T follicular helper cell (primary cell): Measurements from ENCODE around the gene FAM13A.
A peak's percentile ranks its signal among the peaks of the same experiment; 100 is the strongest.

ENCODE experiments used
- DNase-seq: peaks from one replicate; pipeline ENCODE4 v3.0.0-alpha.2; 2020; ENCODE audit warnings: low read depth

FAM13A gene

GRCh38 chr4:88843067-88843685 lies 213.8 kb downstream of the FAM13A start:
- DNase-seq = no peak

DNA sequence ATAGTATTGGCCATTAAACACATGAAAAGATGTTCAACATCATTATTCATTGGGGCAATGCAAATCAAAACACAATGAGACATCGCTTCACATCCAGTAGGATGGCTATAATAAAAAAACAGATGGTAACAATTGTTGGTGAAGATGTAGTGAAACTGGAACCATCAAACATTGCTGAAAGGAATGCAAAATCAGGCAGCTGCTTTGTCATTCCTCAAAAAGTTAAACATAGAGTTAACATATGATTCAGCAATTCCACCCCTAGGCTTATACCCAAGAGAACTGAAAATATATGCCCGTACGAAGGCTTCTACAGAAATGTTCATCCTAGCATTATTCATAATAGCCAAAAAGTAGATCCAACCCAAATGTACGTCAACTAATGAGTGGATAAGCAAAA lies 215.3 kb downstream of the FAM13A start:
- DNase-seq = no peak

DNA sequence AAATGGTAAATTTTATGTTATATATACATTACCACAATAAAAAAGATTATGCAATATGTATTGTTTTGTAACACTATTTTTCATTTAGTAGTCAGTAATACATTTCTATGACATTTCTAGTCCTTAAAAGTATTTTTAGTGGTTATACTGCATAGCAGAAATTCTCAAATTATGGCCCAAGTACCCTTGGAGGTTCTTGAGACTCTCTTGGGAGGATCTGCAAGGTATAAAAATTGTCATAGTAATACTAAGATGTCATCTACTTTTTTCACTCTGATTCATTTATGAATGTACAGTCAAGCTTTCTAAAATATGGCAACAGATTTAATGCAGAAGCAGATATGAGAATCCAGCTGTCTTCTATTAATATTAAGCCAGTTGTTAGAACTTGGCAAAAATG lies 220.8 kb downstream of the FAM13A start:
- no peak for DNase-seq

- no peak for DNase-seq
These were observed 226.0 kb downstream of the FAM13A start for GRCh38 chr4:88831031-88831430.

DNA sequence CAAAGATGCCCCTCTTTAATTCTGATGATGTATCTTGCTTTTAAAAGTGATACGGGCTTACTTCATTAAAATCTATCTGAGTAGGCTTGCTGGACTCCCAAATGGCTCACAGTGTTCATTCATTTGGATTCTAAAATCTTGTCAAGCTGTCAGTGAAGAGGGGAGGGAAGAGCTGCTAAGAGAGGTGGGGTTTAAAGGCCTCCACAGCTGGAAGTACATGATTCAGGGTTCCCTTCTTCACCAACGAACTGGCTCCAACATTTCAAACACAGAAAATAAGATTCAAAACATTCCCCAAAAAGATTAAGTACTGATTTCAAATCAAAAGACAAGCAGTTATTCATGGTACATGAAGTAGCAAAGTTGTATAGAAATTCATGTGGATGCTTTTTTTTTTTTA lies 226.4 kb downstream of the FAM13A start:
- DNase-seq = no peak

GRCh38 chr4:88828842-88829571 lies 228.0 kb downstream of the FAM13A start:
- DNase-seq = no peak

DNA sequence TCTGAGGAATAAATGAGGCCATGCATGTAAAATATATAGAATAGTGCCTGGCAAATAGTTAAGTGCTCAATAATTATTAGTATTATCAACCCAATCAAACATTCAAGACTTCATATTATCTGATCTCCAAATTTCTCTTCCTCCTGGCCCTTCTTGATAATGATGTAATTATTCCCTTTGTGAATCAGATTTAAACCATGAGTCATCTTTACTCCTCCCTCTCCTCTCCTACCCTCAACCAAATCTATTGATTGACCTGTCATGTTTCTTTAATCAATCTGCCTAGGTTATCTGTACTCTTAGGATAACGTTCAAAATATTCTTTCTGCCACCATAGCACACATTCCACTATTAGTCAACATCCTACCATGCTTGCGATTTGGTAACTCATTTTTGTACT lies 229.5 kb downstream of the FAM13A start:
- DNase-seq = no peak

- DNase-seq = no peak
These were observed 230.2 kb downstream of the FAM13A start for GRCh38 chr4:88826771-88827170.

DNA sequence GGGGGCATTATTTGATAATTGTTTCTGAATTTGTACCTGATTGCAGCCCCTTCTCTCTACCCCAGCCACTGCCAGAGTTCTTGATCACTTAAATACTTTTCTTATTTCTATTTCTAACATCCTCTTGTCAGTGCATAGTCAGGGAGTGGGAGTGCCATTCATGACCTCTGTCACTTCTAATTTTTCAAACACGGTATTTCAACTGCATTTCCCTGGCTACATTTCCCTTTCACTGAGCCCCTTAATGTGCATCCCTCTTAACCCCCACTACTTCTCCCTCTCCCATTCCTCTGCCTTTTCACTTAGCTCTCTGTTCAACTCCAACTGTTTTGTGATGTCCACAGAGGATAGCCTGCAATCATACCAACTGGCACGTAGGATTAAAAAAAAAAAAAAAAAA lies 231.1 kb downstream of the FAM13A start:
- DNase-seq = no peak

DNA sequence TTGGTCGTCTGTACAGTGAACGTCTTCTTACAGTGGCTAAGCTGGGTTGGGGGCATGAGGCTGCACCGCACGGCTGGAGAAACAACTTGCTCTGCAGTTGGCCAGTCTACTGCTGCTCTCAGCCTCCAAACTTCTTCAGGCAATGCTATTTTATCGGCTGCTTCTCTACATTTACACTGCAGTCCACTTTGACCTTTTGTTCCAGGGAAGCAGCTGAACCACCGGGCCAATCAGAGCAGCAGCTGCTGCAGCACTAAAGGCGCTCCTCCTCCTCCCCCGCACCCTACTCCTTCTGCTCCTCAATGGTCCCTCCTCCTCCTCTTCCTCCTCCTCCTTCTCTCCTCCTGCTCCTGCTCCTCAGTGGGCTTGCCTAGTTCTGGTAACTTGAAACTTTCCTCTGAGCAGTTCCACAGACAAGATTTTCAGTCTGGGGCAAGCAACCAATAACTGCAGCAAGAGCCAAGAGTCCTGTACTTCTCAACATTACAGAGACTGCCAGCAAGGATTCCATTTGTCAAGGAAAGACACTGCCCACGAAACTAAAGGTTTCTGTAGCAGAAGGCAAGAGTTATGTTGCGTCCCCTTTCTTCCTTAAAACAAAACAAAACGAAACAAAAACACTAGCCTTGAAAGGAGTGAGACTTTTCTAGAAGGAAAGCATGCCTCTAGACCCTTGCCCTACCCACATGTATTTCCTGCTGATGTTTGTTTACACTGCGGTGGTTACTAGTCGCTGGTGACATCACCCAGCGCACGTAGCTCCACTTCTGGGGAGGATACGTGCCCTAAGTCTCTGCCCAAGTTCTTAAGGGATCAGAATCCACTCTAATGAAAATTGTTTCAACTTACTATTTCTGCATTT lies 233.7 kb downstream of the FAM13A start:
- DNase-seq = peak; percentile 67

DNA sequence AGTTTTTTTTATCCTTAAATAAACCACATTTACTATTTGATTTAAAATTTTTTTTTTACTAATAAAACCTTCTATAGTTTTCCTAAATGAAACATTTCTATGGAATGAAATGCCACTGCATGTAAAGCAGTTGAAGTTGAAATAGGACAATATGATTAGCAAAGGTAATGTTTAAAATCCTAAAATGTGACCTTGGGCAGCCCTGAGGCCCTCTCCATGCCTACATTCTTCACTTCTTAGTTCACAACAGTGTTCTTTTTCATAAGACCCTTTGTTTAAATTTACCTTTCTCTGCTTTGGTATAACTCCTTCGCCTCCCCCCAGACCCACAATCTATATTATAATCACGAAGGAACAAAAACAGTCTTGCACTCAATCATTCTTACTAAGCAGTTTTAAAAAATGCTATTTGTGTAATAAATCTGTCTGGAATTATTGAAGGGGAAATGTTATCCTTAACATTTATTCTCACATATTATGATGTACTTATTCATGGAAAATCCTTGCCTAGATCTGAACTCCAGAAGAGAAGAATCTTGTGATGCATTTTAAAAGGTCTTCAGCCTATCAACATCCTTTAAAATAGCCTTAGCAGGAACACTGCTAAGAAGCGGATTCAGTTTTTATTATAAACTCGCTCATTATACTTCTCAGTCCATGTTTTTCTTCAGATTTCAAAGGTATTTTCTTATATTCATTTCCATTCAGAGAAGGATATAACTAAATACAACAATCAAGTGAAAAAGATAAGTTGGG lies 234.8 kb downstream of the FAM13A start:
- no peak for DNase-seq

- no peak for DNase-seq
These were observed 235.5 kb downstream of the FAM13A start for GRCh38 chr4:88821522-88821921.

GRCh38 chr4:88820698-88821415 lies 236.1 kb downstream of the FAM13A start:
- DNase-seq = no peak

- DNase-seq = no peak
These were observed 236.9 kb downstream of the FAM13A start for GRCh38 chr4:88819818-88820697.

- DNase-seq = peak; percentile 31
These were observed 238.1 kb downstream of the FAM13A start for GRCh38 chr4:88818631-88819470.

- no peak for DNase-seq
These were observed 239.2 kb downstream of the FAM13A start for GRCh38 chr4:88817740-88818139.

- no peak for DNase-seq
These were observed 240.6 kb downstream of the FAM13A start for GRCh38 chr4:88816360-88816759.

- no peak for DNase-seq
These were observed 242.9 kb downstream of the FAM13A start for GRCh38 chr4:88814043-88814617.

DNA sequence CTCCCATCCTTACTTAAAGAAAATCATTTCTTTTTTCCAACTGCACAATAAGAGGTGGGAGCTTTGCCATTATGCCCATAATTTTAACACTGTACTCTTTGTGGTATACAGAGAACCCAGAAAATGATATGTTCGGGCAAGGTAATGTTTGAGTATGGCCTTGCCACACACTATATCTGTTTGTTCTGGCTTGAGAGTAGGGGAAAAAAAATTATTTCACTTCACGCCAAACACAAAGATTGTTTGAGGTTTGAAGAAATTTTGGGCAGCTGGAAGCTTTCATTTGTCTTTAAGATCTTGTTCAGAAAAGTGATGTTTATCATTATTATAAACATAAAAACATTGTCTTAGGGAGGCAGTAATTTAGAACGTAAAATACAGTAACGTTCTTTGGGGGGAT lies 244.0 kb downstream of the FAM13A start:
- no peak for DNase-seq
